K562 (cell line): Measurements from ENCODE around the gene COX4I2. TPM values are rescaled to one million over a fixed set of nuclear protein-coding genes. Genes with fewer than 3 reads are reported as not detected.
A peak's percentile ranks its signal among the peaks of the same experiment; 100 is the strongest.

Experiments
- CEBPB ChIP-seq: fragments of 450-650 bp; IDR thresholded peaks from 2 replicates; pipeline ENCODE4 v1.6.1; 2016; ENCODE audit warnings: missing genetic modification characterization, missing compliant biosample characterization
- FOXP1 ChIP-seq: sonication (generic); formaldehyde crosslinking; IDR thresholded peaks from 2 replicates; pipeline ENCODE4 v1.8.0; 2022; ENCODE audit warnings: mild to moderate bottlenecking, missing genetic modification reagents
- GTF2A2 ChIP-seq: IDR thresholded peaks from 2 replicates; pipeline ENCODE4 v1.6.1; 2016; ENCODE audit warnings: mild to moderate bottlenecking, missing genetic modification characterization, missing compliant biosample characterization
- MEF2D ChIP-seq: conservative IDR thresholded peaks from 2 replicates; pipeline ENCODE4 v1.6.1; 2016; ENCODE audit warnings: low read depth, missing genetic modification characterization, missing compliant biosample characterization
- MXI1 ChIP-seq: IDR thresholded peaks from 2 replicates; pipeline ENCODE4 v1.6.1; 2011; ENCODE audit warnings: low read depth, mild to moderate bottlenecking, improper control_type of control experiment, low read length
- RBFOX2 ChIP-seq: fragments of 200-400 bp; formaldehyde crosslinking; IDR thresholded peaks from 2 replicates; pipeline ENCODE4 v1.6.1; 2017; ENCODE audit warnings: low read depth, mild to moderate bottlenecking, low read length, moderate library complexity
- SOX6 ChIP-seq: fragments of 450-650 bp; IDR thresholded peaks from 2 replicates; pipeline ENCODE4 v1.6.1; 2014; ENCODE audit warnings: mild to moderate bottlenecking
- U2AF2 ChIP-seq: fragments of 200-400 bp; formaldehyde crosslinking; optimal IDR thresholded peaks from 2 replicates; pipeline ENCODE3; 2017; ENCODE audit warnings: low read depth, mild to moderate bottlenecking, low read length
- WHSC1 ChIP-seq: IDR thresholded peaks from one replicate; pipeline ENCODE4 v1.6.1; 2012; ENCODE audit warnings: low read length, control low read depth, inconsistent platforms
- XRCC4 ChIP-seq: IDR thresholded peaks from one replicate; pipeline ENCODE4 v1.6.1; 2011; ENCODE audit not compliant: insufficient read depth, insufficient read length; ENCODE audit errors: extremely low read depth
- ZNF3 ChIP-seq: fragments of 250-450 bp; sonication (Bioruptor Pico); IDR thresholded peaks from 2 replicates; pipeline ENCODE4 v1.5.0; 2021; ENCODE audit warnings: mild to moderate bottlenecking, moderate library complexity
- ZNF780A ChIP-seq: fragments of 250-450 bp; sonication (Bioruptor Pico); IDR thresholded peaks from 2 replicates; pipeline ENCODE4 v1.5.0; 2021; ENCODE audit warnings: mild to moderate bottlenecking
- ZNF785 ChIP-seq: fragments of 250-450 bp; sonication (Bioruptor Pico); IDR thresholded peaks from 2 replicates; pipeline ENCODE4 v1.4.0; 2020; ENCODE audit warnings: mild to moderate bottlenecking
- polyA plus RNA-seq, 8 experiments: library from polyadenylated mRNA; depleted of rRNA in 4 of 8; stranded (reverse) in 5 of 8; unstranded in 3 of 8; fragments of >200 nt; fragmentation: Nextera tagmentation in 2 of 8; fragmentation: Illumina TruSeq in 1 of 8; extraction: Ambion mirVana in 2 of 8; extraction: Trizol in 1 of 8; gene quantifications; 2 replicates each; pipeline versions ENCODE4 v1.2.1 to v1.2.3, GENCODE V29; 2011 to 2014; ENCODE audit warnings: inconsistent platforms in 1 of 8, missing spikeins in 1 of 8
- total RNA-seq, 7 experiments: library from RNA; depleted of rRNA in 6 of 7; stranded (reverse); fragments of >200 nt in 6 of 7; fragmentation: Illumina TruSeq in 2 of 7; extraction: Trizol in 2 of 7; gene quantifications; 2 replicates each; pipeline versions ENCODE4 v1.2.1 to v1.2.3, GENCODE V29; 2011 to 2021; ENCODE audit warnings: low replicate concordance in 1 of 7
- TF ChIP-seq, protein P1 (sequence below): fragments of 450-650 bp; IDR thresholded peaks from 2 replicates; pipeline ENCODE4 v1.6.1; 2016; ENCODE audit warnings: mild to moderate bottlenecking, moderate library complexity
- TF ChIP-seq, protein P2 (sequence below): fragments of 250-450 bp; sonication (Bioruptor Pico); IDR thresholded peaks from 2 replicates; pipeline ENCODE4 v1.5.0; 2022; ENCODE audit warnings: mild to moderate bottlenecking

The COX4I2 gene
- total and polyA plus RNA-seq, 9 of the 15 experiments (the other 6 are each of a cell fraction or from before 2014, with no cell fraction given): not detected

DNA sequence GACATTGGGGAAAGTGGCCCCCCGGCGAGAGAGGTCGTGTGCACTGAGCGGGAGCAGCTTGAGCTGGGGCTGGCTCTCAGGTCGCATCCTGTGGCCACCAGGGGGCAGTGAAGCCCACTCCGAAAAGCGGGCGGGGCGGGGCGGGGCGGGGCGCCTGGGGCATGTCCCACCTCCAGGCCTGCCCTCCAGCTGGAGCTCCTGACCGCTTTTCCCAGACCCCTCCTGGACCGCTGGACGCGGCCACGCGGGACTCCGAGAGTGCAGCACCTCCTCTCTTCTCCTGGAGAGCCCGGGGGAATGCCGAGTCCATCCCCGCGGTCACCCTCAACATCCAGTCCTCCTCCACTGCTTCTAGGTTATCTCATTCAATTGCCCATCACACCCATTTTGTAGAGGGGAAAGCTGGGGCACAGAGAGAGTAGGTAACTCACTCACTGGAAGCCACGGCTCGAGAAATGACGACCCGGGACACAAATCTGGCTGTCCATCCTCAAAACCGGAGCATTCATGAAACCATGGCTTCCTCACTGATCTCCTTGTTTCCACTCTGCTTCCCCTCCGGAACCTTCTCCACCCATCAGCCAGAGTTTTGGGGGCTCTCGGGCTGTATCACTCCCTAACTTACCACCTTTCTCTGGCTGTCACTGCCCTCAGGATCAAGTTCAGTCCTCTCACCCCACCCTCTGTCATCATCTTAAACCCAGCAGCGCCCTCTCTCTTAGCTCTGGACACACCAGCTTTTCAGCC, 24.1 kb downstream of the COX4I2 start (continued):
- TF ChIP-seq, protein P1, sequence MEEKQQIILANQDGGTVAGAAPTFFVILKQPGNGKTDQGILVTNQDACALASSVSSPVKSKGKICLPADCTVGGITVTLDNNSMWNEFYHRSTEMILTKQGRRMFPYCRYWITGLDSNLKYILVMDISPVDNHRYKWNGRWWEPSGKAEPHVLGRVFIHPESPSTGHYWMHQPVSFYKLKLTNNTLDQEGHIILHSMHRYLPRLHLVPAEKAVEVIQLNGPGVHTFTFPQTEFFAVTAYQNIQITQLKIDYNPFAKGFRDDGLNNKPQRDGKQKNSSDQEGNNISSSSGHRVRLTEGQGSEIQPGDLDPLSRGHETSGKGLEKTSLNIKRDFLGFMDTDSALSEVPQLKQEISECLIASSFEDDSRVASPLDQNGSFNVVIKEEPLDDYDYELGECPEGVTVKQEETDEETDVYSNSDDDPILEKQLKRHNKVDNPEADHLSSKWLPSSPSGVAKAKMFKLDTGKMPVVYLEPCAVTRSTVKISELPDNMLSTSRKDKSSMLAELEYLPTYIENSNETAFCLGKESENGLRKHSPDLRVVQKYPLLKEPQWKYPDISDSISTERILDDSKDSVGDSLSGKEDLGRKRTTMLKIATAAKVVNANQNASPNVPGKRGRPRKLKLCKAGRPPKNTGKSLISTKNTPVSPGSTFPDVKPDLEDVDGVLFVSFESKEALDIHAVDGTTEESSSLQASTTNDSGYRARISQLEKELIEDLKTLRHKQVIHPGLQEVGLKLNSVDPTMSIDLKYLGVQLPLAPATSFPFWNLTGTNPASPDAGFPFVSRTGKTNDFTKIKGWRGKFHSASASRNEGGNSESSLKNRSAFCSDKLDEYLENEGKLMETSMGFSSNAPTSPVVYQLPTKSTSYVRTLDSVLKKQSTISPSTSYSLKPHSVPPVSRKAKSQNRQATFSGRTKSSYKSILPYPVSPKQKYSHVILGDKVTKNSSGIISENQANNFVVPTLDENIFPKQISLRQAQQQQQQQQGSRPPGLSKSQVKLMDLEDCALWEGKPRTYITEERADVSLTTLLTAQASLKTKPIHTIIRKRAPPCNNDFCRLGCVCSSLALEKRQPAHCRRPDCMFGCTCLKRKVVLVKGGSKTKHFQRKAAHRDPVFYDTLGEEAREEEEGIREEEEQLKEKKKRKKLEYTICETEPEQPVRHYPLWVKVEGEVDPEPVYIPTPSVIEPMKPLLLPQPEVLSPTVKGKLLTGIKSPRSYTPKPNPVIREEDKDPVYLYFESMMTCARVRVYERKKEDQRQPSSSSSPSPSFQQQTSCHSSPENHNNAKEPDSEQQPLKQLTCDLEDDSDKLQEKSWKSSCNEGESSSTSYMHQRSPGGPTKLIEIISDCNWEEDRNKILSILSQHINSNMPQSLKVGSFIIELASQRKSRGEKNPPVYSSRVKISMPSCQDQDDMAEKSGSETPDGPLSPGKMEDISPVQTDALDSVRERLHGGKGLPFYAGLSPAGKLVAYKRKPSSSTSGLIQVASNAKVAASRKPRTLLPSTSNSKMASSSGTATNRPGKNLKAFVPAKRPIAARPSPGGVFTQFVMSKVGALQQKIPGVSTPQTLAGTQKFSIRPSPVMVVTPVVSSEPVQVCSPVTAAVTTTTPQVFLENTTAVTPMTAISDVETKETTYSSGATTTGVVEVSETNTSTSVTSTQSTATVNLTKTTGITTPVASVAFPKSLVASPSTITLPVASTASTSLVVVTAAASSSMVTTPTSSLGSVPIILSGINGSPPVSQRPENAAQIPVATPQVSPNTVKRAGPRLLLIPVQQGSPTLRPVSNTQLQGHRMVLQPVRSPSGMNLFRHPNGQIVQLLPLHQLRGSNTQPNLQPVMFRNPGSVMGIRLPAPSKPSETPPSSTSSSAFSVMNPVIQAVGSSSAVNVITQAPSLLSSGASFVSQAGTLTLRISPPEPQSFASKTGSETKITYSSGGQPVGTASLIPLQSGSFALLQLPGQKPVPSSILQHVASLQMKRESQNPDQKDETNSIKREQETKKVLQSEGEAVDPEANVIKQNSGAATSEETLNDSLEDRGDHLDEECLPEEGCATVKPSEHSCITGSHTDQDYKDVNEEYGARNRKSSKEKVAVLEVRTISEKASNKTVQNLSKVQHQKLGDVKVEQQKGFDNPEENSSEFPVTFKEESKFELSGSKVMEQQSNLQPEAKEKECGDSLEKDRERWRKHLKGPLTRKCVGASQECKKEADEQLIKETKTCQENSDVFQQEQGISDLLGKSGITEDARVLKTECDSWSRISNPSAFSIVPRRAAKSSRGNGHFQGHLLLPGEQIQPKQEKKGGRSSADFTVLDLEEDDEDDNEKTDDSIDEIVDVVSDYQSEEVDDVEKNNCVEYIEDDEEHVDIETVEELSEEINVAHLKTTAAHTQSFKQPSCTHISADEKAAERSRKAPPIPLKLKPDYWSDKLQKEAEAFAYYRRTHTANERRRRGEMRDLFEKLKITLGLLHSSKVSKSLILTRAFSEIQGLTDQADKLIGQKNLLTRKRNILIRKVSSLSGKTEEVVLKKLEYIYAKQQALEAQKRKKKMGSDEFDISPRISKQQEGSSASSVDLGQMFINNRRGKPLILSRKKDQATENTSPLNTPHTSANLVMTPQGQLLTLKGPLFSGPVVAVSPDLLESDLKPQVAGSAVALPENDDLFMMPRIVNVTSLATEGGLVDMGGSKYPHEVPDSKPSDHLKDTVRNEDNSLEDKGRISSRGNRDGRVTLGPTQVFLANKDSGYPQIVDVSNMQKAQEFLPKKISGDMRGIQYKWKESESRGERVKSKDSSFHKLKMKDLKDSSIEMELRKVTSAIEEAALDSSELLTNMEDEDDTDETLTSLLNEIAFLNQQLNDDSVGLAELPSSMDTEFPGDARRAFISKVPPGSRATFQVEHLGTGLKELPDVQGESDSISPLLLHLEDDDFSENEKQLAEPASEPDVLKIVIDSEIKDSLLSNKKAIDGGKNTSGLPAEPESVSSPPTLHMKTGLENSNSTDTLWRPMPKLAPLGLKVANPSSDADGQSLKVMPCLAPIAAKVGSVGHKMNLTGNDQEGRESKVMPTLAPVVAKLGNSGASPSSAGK: peak; percentile 68
- TF ChIP-seq ZNF3 (CRISPR knock-in tag): peak; percentile 74
- no peak for TF ChIP-seq XRCC4
- TF ChIP-seq ZNF785 (CRISPR knock-in tag): no peak
- no peak for TF ChIP-seq GTF2A2 (tag)
- TF ChIP-seq FOXP1 (CRISPR knock-in tag): 0 out of 2 replicates have a peak, but pooled peaks have one; percentile 44
- TF ChIP-seq RBFOX2: peak; percentile 66
- no peak for TF ChIP-seq U2AF2
- TF ChIP-seq WHSC1: no peak
- TF ChIP-seq ZNF780A (CRISPR knock-in tag): peak; percentile 87
- TF ChIP-seq, protein P2, sequence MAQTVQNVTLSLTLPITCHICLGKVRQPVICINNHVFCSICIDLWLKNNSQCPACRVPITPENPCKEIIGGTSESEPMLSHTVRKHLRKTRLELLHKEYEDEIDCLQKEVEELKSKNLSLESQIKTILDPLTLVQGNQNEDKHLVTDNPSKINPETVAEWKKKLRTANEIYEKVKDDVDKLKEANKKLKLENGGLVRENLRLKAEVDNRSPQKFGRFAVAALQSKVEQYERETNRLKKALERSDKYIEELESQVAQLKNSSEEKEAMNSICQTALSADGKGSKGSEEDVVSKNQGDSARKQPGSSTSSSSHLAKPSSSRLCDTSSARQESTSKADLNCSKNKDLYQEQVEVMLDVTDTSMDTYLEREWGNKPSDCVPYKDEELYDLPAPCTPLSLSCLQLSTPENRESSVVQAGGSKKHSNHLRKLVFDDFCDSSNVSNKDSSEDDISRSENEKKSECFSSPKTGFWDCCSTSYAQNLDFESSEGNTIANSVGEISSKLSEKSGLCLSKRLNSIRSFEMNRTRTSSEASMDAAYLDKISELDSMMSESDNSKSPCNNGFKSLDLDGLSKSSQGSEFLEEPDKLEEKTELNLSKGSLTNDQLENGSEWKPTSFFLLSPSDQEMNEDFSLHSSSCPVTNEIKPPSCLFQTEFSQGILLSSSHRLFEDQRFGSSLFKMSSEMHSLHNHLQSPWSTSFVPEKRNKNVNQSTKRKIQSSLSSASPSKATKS (CRISPR knock-in tag): peak; percentile 67; the same call in 1 of the 2 replicates
- TF ChIP-seq MEF2D (tag): peak; percentile 57; the same call in 1 of the 2 replicates
- TF ChIP-seq SOX6: peak; percentile 62; the same call in 1 of the 2 replicates
- 0 out of 2 replicates have a peak, but pooled peaks have one; percentile 36 for TF ChIP-seq MXI1
- TF ChIP-seq CEBPB: 0 out of 2 replicates have a peak, but pooled peaks have one; percentile 11
